Testis (tissue), 5 donors: Measurements from ENCODE around the gene CRY1. TPM values are rescaled to one million over a fixed set of nuclear protein-coding genes. Genes with fewer than 3 reads are reported as not detected.

ENCODE experiments used
- DNase-seq: peaks from one replicate; pipeline ENCODE4 v3.0.0-alpha.2; 2019
- H3K27ac ChIP-seq, 2 donors: fragments of 200-600 bp; sonication (generic); one replicate each; pipeline ENCODE4 v1.5.1; 2019
- H3K27me3 ChIP-seq: fragments of 200-600 bp; sonication (generic); one replicate; pipeline ENCODE4 v1.5.1; 2019
- H3K36me3 ChIP-seq: fragments of 200-600 bp; sonication (generic); one replicate; pipeline ENCODE4 v1.5.1; 2017; ENCODE audit warnings: low read depth; ENCODE audit errors: missing control alignments
- H3K4me1 ChIP-seq: fragments of 200-600 bp; sonication (generic); one replicate; pipeline ENCODE4 v1.5.1; 2019
- H3K4me3 ChIP-seq, 2 donors: fragments of 200-600 bp; sonication (generic); one replicate each; pipeline ENCODE4 v1.5.1; 2017 to 2019
- H3K9me3 ChIP-seq: fragments of 200-600 bp; sonication (generic); one replicate; pipeline ENCODE4 v1.5.1; 2017
- CTCF ChIP-seq, 3 experiments: fragments of 450-650 bp in 2 of 3; fragments of 200-600 bp in 1 of 3; sonication (generic) in 1 of 3; IDR thresholded peaks; one replicate each; pipeline ENCODE4 v1.5.1; 2016 to 2019; ENCODE audit warnings: antibody characterized with exemption in 3 of 3, mild to moderate bottlenecking in 2 of 3, moderate library complexity in 1 of 3
- POLR2A ChIP-seq: fragments of 450-650 bp; IDR thresholded peaks from one replicate; pipeline ENCODE4 v1.6.1; 2017; ENCODE audit warnings: antibody characterized with exemption, mild to moderate bottlenecking, moderate library complexity
- WGBS, 2 donors: methylation state at CpG; one replicate each; pipeline ENCODE4 v1.1.5; 2018; 5-methylcytosine and 5-hydroxymethylcytosine counted together
- intact Hi-C: fragments of 100-400 bp; cut with DNase I; formaldehyde crosslinking; loops from one replicate; pipeline ENCODE4 v1.15.1; 2023; ENCODE audit warnings: low total_unique reads
- long read RNA-seq, 2 donors: transcript quantifications; one replicate each; lab custom pipeline, GENCODE V29; 2026
- polyA plus RNA-seq: library from polyadenylated mRNA; stranded (reverse); fragments of 350-450 nt; fragmentation: Illumina TruSeq; extraction: RNeasy Lipid Tissue Mini Kit (QIAGEN cat#74804); gene quantifications from one replicate; pipeline ENCODE4 v1.2.3, GENCODE V29; 2014; ENCODE audit warnings: low read depth, low replicate concordance; ENCODE audit not compliant: insufficient read depth
- total RNA-seq, 2 donors: library from RNA; depleted of rRNA; stranded (reverse); fragments of >200 nt; gene quantifications; one replicate each; pipeline ENCODE4 v1.2.3, GENCODE V29; 2016

CRY1 gene
- 10 to 100 TPM; 63.0 to 92.0 TPM for total RNA-seq
- polyA plus RNA-seq: 71.6 TPM
- long read RNA-seq, donor 1, transcript CRY1-201 (13 exons, 3,267 nt): major isoform, 7 of 34 reads
- long read RNA-seq, donor 1, partial matches to known transcripts: 26 of 34 reads
- long read RNA-seq, donor 1, other reads (novel, unspliced or antisense): 0 of 34 reads
- long read RNA-seq, donor 2, transcript CRY1-201 (13 exons, 3,267 nt): major isoform, 5 of 5 reads
- long read RNA-seq, donor 2, partial matches to known transcripts: 0 of 5 reads
- long read RNA-seq, donor 2, other reads (novel, unspliced or antisense): 0 of 5 reads

GRCh38 chr12:107093417-107094182, at the start of gene CRY1:
CRY1 (minus strand) TSS chr12:107093549; CDS start chr12:107092961, 588 bp downstream.
- Histone ChIP-seq H3K9me3 (no peaks in the 10 kb centered on the region), H3K36me3 (no peaks in the 10 kb centered on the region), H3K4me3 (peak within 1 kb of the TSS; percentile 90 to 93), H3K4me1 (peaks cover 23% of the 10 kb centered on the region), H3K27me3 (no peaks in the 10 kb centered on the region), H3K27ac (peak within 1 kb of the TSS; percentile 97 to 99)
- intact Hi-C loops: loop anchor here (10.0 kb wide), 1 partner anchor 109 kb away; the partner anchor contains the start of gene MTERF2
- peak; percentile 97 for DNase-seq
- TF ChIP-seq CTCF (IDR thresholded peaks at IDR 0.05): no peak
- TF ChIP-seq POLR2A: peak; percentile 94
- 0% methylated on average over 2 to 73 of the region's 74 CpGs for WGBS, 2 donors

GRCh38 chr12:107139787-107140186, 46.4 kb upstream of the CRY1 start:
- 78 to 83% methylated on average over 1 of the region's 1 CpG for WGBS, 2 donors
- intact Hi-C loops: no loop called here
- H3K4me3 ChIP-seq: no peak overlapping the region

GRCh38 chr12:107138990-107139389, 45.6 kb upstream of the CRY1 start:
- Histone ChIP-seq H3K36me3 (no peaks in the 10 kb centered on the region), H3K4me3 (no peak overlapping the region), H3K27ac (no peak overlapping the region), H3K27me3 (no peaks in the 10 kb centered on the region), H3K9me3 (no peaks in the 10 kb centered on the region), H3K4me1 (no peaks in the 10 kb centered on the region)
- intact Hi-C loops: no loop called here
- TF ChIP-seq CTCF (IDR thresholded peaks at IDR 0.05) (no peak), POLR2A (no peak)
- 89 to 97% methylated on average over 3 of the region's 3 CpGs for WGBS, 2 donors
- no peak for DNase-seq

More at GRCh38 chr12:107139787-107140186, 46.4 kb upstream of the CRY1 start:
- Histone ChIP-seq H3K4me1 (no peaks in the 10 kb centered on the region), H3K9me3 (no peaks in the 10 kb centered on the region), H3K27me3 (no peaks in the 10 kb centered on the region), H3K36me3 (no peaks in the 10 kb centered on the region), H3K27ac (no peak overlapping the region)
- no peak for TF ChIP-seq CTCF (IDR thresholded peaks at IDR 0.05)
- no peak for TF ChIP-seq POLR2A
- DNase-seq: no peak

GRCh38 chr12:107135177-107135576, 41.8 kb upstream of the CRY1 start:
- DNase-seq: no peak
- no peaks in the 10 kb centered on the region for H3K9me3 ChIP-seq
- WGBS, 2 donors: 94 to 97% methylated on average over 2 of the region's 2 CpGs
- TF ChIP-seq POLR2A: no peak
- no peaks in the 10 kb centered on the region for H3K4me1 ChIP-seq
- H3K27ac ChIP-seq: no peak overlapping the region
- H3K36me3 ChIP-seq: no peaks in the 10 kb centered on the region
- no peak overlapping the region for H3K4me3 ChIP-seq
- no peaks in the 10 kb centered on the region for H3K27me3 ChIP-seq
- intact Hi-C loops: no loop called here

- WGBS, 2 donors: 88 to 100% methylated on average over 1 of the region's 1 CpG
- TF ChIP-seq CTCF (IDR thresholded peaks at IDR 0.05) (peak in 1 of 3 experiments; percentile 20), POLR2A (no peak)
- Histone ChIP-seq H3K4me3 (no peak overlapping the region), H3K27me3 (no peaks in the 10 kb centered on the region), H3K4me1 (no peaks in the 10 kb centered on the region), H3K27ac (no peak overlapping the region), H3K36me3 (no peaks in the 10 kb centered on the region), H3K9me3 (no peaks in the 10 kb centered on the region)
- peak; percentile 27 for DNase-seq
- intact Hi-C loops: loop anchor here (5.0 kb wide), 1 partner anchor 473 kb away; no protein-coding TSS in a partner anchor
These were observed 41.2 kb upstream of the CRY1 start for GRCh38 chr12:107134558-107134957.
